Activated CD8-positive, alpha-beta T cell treated with anti-CD3 and anti-CD28 coated beads for 36 hours (primary cell): Measurements from ENCODE around the gene MSMB. TPM values are rescaled to one million over a fixed set of nuclear protein-coding genes. Genes with fewer than 3 reads are reported as not detected.
"Not testable (repeated sequence)": the region's sequence is repeated elsewhere in the genome, so short reads cannot be mapped to it uniquely, and the experiment has no call there.

Experiments
- ATAC-seq: fragments of 200-7000 bp; cut with Tn5 transposase; one replicate; pipeline ENCODE4 v1.10.0; 2021; ENCODE audit warnings: mild to moderate bottlenecking, moderate library complexity
- CTCF ChIA-PET: fragments of 350-600 bp; sonication (Branson Sonifier 250); formaldehyde crosslinking; loops from one replicate; lab custom pipeline; 2021; ENCODE audit warnings: antibody characterized with exemption; lab: Charles Lee
- POLR2A ChIA-PET: fragments of 350-600 bp; sonication (Branson Sonifier 250); formaldehyde crosslinking; loops from one replicate; lab custom pipeline; 2021; ENCODE audit warnings: antibody characterized with exemption; lab: Charles Lee
- DNase-seq: peaks from one replicate; pipeline ENCODE4 v3.0.0-alpha.2; 2020
- H3K27ac Mint-ChIP-seq: one replicate; pipeline ENCODE4 v1.8.0; 2021; ENCODE audit warnings: mild to moderate bottlenecking, mixed read lengths
- H3K27me3 Mint-ChIP-seq: one replicate; pipeline ENCODE4 v1.8.0; 2021; ENCODE audit warnings: mixed read lengths
- H3K36me3 Mint-ChIP-seq: one replicate; pipeline ENCODE4 v1.8.0; 2021; ENCODE audit warnings: low read depth, mixed read lengths
- H3K4me1 Mint-ChIP-seq: one replicate; pipeline ENCODE4 v1.8.0; 2021; ENCODE audit warnings: low read depth, mixed read lengths
- H3K4me3 Mint-ChIP-seq: one replicate; pipeline ENCODE4 v1.8.0; 2021; ENCODE audit warnings: mild to moderate bottlenecking, moderate library complexity, mixed read lengths
- H3K9me3 Mint-ChIP-seq: one replicate; pipeline ENCODE4 v1.8.0; 2021; ENCODE audit warnings: mixed read lengths
- CTCF ChIP-seq: fragments of 200-600 bp; IDR thresholded peaks from one replicate; pipeline ENCODE4 v1.8.0; 2022; ENCODE audit warnings: antibody characterized with exemption, mild to moderate bottlenecking
- intact Hi-C: fragments of 100-400 bp; cut with micrococcal nuclease; formaldehyde crosslinking; loops from one replicate; pipeline ENCODE4 v1.10.0; 2022
- total RNA-seq, 2 experiments: library from RNA; stranded (reverse); gene quantifications; one replicate each; pipeline ENCODE4 v1.2.3, GENCODE V29; 2021

Gene MSMB
- total RNA-seq, 2 experiments from 2014 or later: not detected

DNA sequence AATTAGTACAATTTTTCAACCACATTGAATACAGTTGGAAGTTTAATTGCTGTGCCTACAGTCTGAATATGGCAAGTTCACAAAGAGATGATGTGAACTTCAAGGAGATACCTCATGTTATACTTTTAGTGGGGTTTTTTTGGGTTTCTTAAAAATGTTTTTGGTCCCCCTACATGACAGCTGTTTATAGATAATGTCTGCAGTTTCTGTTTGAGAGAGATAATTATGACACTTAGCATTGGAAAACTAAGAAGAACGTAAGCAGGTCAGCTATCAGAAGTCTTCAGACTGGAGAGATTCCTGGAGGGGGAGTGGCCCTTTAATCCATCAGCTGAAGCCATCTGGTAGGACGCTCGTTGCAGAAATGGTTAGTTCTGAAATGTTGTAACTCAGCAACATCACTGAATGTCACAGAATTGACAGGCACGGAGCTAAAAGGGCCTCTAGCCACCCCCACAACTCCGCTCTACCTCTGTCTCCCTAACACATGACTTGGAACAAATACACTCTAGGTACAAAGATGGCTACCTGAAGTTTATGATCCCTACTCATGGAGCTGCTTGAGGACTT, 44.8 kb downstream of the MSMB start:
- peaks cover 3% of the 10 kb centered on the region for H3K9me3 Mint-ChIP-seq
- H3K27ac Mint-ChIP-seq: no peak overlapping the region
- no peaks in the 10 kb centered on the region for H3K27me3 Mint-ChIP-seq
- peaks cover 46% of the 10 kb centered on the region for H3K36me3 Mint-ChIP-seq
- ATAC-seq: no peak
- no peak for DNase-seq
- POLR2A ChIA-PET: interaction anchor here (1.3 kb wide), 1 partner anchor 16 kb away, joined by 3 read pairs; no protein-coding TSS in a partner anchor
- no peak overlapping the region for H3K4me3 Mint-ChIP-seq
- TF ChIP-seq CTCF: no peak
- intact Hi-C loops: no loop called here
- CTCF ChIA-PET: interaction anchor here (1.1 to 2.3 kb wide), 4 partner anchors 10 to 28 kb away, joined by 3 to 5 read pairs (median 3); no protein-coding TSS in a partner anchor
- H3K4me1 Mint-ChIP-seq: no peaks in the 10 kb centered on the region

- H3K4me1 Mint-ChIP-seq: no peaks in the 10 kb centered on the region
- CTCF ChIA-PET: interaction anchor here (1.1 kb wide), 1 partner anchor 29 kb away, joined by 3 read pairs; no protein-coding TSS in a partner anchor
- no peak overlapping the region for H3K4me3 Mint-ChIP-seq
- DNase-seq: no peak
- H3K36me3 Mint-ChIP-seq: peaks cover 46% of the 10 kb centered on the region
- H3K27me3 Mint-ChIP-seq: no peaks in the 10 kb centered on the region
- no peak overlapping the region for H3K27ac Mint-ChIP-seq
- TF ChIP-seq CTCF: no peak
- POLR2A ChIA-PET: no interaction called here
- intact Hi-C loops: no loop called here
- peaks cover 3% of the 10 kb centered on the region for H3K9me3 Mint-ChIP-seq
- ATAC-seq: no peak
Measured at GRCh38 chr10:46000538-46000937, 45.5 kb downstream of the MSMB start.

- H3K4me1 Mint-ChIP-seq, H3K27ac Mint-ChIP-seq, H3K4me3 Mint-ChIP-seq, DNase-seq, H3K27me3 Mint-ChIP-seq, CTCF ChIA-PET, ATAC-seq, intact Hi-C loops, POLR2A ChIA-PET, H3K9me3 Mint-ChIP-seq: not testable (repeated sequence)
- H3K36me3 Mint-ChIP-seq: peaks cover 46% of the 10 kb centered on the region
Measured at GRCh38 chr10:45999955-46000354, 46.1 kb downstream of the MSMB start.

GRCh38 chr10:45997994-45998763, 47.9 kb downstream of the MSMB start:
- Mint-ChIP-seq H3K27ac (peak overlapping the region; percentile 70), H3K27me3 (no peaks in the 10 kb centered on the region), H3K4me3 (no peak overlapping the region), H3K9me3 (peaks cover 3% of the 10 kb centered on the region), H3K36me3 (peaks cover 48% of the 10 kb centered on the region), H3K4me1 (no peaks in the 10 kb centered on the region)
- ChIA-PET POLR2A (no interaction called here), CTCF (no interaction called here)
- no peak for TF ChIP-seq CTCF
- no peak for ATAC-seq
- DNase-seq: no peak
- intact Hi-C loops: no loop called here

GRCh38 chr10:45997557-45997956, 48.5 kb downstream of the MSMB start:
- Mint-ChIP-seq H3K4me1 (no peaks in the 10 kb centered on the region), H3K27me3 (no peaks in the 10 kb centered on the region), H3K27ac (peak overlapping the region; percentile 50), H3K4me3 (no peak overlapping the region), H3K36me3 (peaks cover 49% of the 10 kb centered on the region), H3K9me3 (peaks cover 3% of the 10 kb centered on the region)
- ChIA-PET POLR2A (no interaction called here), CTCF (no interaction called here)
- TF ChIP-seq CTCF: no peak
- intact Hi-C loops: no loop called here
- ATAC-seq: no peak
- DNase-seq: no peak

- POLR2A ChIA-PET: not testable (repeated sequence)
- H3K36me3 Mint-ChIP-seq: peaks cover 13% of the 10 kb centered on the region
Measured at GRCh38 chr10:45985590-45985989, 60.5 kb downstream of the MSMB start.

DNA sequence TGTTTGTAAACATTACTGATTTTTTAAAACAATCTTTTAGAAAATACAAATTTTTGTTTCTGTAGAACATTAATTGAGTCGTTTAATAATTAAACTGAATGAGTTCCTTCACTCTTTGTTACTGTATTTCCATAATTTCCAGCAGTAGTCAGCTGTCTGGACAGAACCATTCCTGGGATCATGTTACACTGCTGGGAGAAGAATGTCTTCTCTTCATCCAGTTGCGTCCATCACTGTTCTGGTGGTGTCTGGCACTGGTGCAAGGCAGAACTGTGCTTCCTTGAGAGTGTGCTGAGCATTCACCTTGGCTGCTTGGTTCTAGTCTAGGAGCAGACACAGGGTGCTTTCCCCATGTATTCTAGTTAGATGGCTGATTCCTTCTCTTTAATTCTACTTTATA, 61.6 kb downstream of the MSMB start:
- POLR2A ChIA-PET, H3K27me3 Mint-ChIP-seq, intact Hi-C loops, H3K4me1 Mint-ChIP-seq, CTCF ChIA-PET, H3K4me3 Mint-ChIP-seq, ATAC-seq, H3K27ac Mint-ChIP-seq, H3K9me3 Mint-ChIP-seq, DNase-seq: not testable (repeated sequence)
- peaks cover 13% of the 10 kb centered on the region for H3K36me3 Mint-ChIP-seq

More at GRCh38 chr10:45985590-45985989, 60.5 kb downstream of the MSMB start:
- intact Hi-C loops, ATAC-seq, H3K4me3 Mint-ChIP-seq, H3K9me3 Mint-ChIP-seq, H3K27ac Mint-ChIP-seq, DNase-seq, CTCF ChIA-PET, H3K4me1 Mint-ChIP-seq, H3K27me3 Mint-ChIP-seq: not testable (repeated sequence)
